ENCODE data around the gene PPWD1.
"Not testable (repeated sequence)": the region's sequence is repeated elsewhere in the genome, so short reads cannot be mapped to it uniquely, and the experiment has no call there.

Gene PPWD1

GRCh38 chr5:65562731-65563701, at the start of gene PPWD1, which contains the start of gene CENPK:
Gene PPWD1 (plus strand): TSS chr5:65563296. CDS start chr5:65563311, 15 bp downstream.
Gene CENPK (minus strand): TSS chr5:65563168. CDS start chr5:65554907, 8,261 bp downstream.
- DNase-seq: peak; percentile 96

GRCh38 chr5:65525726-65526125, 37.4 kb upstream of the PPWD1 start:
- DNase-seq: no peak

- no peak for DNase-seq
These were observed 32.2 kb upstream of the PPWD1 start for GRCh38 chr5:65530904-65531303.

GRCh38 chr5:65535529-65535987, 27.5 kb upstream of the PPWD1 start:
- no peak for DNase-seq

GRCh38 chr5:65539827-65540226, 23.3 kb upstream of the PPWD1 start:
- DNase-seq: no peak

- DNase-seq: no peak
These were observed 18.6 kb upstream of the PPWD1 start for GRCh38 chr5:65544473-65544872.

- no peak for DNase-seq
These were observed 17.0 kb upstream of the PPWD1 start for GRCh38 chr5:65546141-65546540.

GRCh38 chr5:65548281-65548680, 14.8 kb upstream of the PPWD1 start:
- no peak for DNase-seq

- DNase-seq: no peak
These were observed 9.2 kb upstream of the PPWD1 start for GRCh38 chr5:65553941-65554340.

- DNase-seq: no peak
These were observed 7.8 kb upstream of the PPWD1 start for GRCh38 chr5:65555287-65555686.

GRCh38 chr5:65556181-65556580, 6.9 kb upstream of the PPWD1 start:
- no peak for DNase-seq

- DNase-seq: no peak
These were observed 6.4 kb upstream of the PPWD1 start for GRCh38 chr5:65556718-65557117.

- DNase-seq: peak; percentile 27
These were observed 681 bp downstream of the PPWD1 start for GRCh38 chr5:65563777-65564176.

GRCh38 chr5:65566505-65566904, 3.4 kb downstream of the PPWD1 start:
- DNase-seq: no peak

GRCh38 chr5:65570598-65571226, 7.6 kb downstream of the PPWD1 start:
- no peak for DNase-seq

GRCh38 chr5:65577141-65577540, 14.0 kb downstream of the PPWD1 start:
- no peak for DNase-seq

- DNase-seq: no peak
These were observed 25.6 kb downstream of the PPWD1 start for GRCh38 chr5:65588694-65589093.

- not testable (repeated sequence) for DNase-seq
These were observed 38.7 kb downstream of the PPWD1 start for GRCh38 chr5:65601761-65602160.

GRCh38 chr5:65611524-65611923, 48.4 kb downstream of the PPWD1 start:
- DNase-seq: no peak

GRCh38 chr5:65612298-65612907, 49.3 kb downstream of the PPWD1 start:
- no peak for DNase-seq

- no peak for DNase-seq
These were observed 56.9 kb downstream of the PPWD1 start for GRCh38 chr5:65620021-65620420.

GRCh38 chr5:65621961-65622360, 58.9 kb downstream of the PPWD1 start:
- not testable (repeated sequence) for DNase-seq

- DNase-seq: no peak
These were observed 60.4 kb downstream of the PPWD1 start for GRCh38 chr5:65623482-65623881.
